Metanephros (tissue), 2 donors: ENCODE data around the gene DZANK1. TPM values are rescaled to one million over a fixed set of nuclear protein-coding genes. Genes with fewer than 3 reads are reported as not detected.

Source experiments
- small RNA-seq: library from RNA; depleted of rRNA; stranded (forward); fragments of <200 nt; gene quantifications from one replicate; pipeline ENCODE3, GENCODE V24; 2014; ENCODE audit warnings: low replicate concordance
- total RNA-seq: library from RNA; depleted of rRNA; stranded (reverse); fragments of >200 nt; gene quantifications from one replicate; pipeline ENCODE4 v1.2.3, GENCODE V29; 2014

Gene DZANK1
- 5.4 TPM for total RNA-seq

DNA sequence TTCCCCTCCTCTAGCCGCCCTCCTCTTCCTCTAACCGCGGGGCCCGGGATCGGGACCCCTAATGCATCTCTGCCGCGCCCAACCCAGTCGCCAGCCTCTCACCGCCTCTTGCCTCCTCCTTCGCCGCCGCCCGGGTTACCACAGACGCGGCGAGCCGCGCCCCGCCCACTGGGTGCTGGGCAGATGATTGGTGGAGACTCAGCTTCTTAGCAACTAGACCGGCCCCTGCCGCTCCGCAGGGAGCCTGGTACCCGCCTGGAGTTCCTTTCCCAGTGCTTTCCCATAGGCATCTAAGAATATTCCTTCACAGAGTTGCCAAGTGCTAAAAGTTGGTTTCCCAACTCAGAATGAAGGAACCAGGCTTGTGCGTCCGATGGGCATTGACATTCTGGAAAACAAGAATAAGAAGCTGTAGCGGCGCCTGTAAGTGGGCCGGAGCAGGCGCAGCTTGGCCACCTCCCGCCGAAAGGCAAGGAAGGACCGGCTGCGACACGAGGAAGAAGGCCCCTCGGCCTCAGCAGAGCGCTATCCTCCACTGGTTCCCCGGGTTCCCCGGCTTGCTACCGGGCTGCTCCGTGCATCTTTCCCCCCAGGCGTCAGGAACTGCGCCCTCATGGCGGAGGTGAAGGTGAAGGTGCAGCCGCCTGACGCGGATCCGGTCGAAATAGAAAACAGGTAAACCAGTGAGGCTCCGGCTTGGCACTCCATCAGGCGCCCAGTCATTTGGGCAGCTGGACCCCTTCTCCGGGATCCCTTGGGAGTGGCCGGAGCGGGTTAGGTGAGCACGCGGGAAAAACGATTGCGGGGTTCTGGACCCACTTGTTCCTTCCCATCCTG lies at the start of gene DZANK1, which contains the start of gene POLR3F:
Gene DZANK1, minus strand, starts transcription at position 137 of the 837 bp plus-strand sequence. CDS start 1,672 bp downstream, outside the sequence.
Gene POLR3F, plus strand, starts transcription at position 497 of the 837 bp plus-strand sequence. Its CDS starts 117 bp downstream, at position 614.

DNA sequence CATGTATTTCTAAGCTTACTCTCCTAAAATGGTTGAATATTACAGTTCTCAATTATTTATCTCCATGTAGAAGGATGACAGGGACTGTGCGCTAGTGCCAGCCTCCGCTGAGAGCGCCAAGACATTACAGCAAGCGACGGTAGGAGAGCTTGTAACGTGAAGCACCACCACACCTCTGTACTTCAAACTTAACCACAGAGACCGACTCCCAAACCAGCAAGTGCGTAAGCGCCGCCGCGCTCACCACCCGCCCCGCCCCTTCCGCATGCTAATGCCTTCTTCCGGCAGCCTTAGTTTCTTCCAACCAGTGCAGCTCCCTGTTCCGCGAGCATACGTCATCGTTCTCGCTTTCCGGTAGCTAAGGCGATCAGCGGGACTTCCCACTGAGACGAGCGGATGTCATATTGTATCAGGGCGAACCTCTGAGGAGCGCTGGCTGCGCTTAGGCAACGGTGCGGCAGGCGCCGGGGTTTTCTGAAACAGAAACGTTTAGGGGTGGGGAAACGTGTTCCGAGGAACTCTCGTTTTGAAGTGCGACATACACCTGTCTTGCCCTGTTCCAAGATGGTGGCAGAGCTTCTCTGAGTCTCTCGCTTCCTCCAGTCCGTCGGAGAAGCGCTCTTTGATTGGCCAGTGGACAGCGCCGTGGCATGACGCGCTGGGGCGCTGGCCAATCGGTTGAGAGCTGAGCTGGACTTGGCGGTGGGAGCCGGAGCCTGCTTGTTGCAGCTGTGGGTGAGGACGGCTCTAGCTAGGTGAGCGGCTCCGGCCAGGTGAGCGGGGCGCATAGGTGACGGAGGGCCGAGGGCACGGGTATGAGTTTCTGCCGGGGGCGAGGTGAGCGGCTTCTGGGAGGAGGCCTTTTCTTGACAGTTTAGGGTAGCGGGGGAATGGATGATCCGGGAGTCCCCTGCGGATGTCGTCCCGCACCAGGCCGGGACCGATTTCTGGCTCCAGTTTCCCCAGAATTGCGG lies 40.7 kb upstream of the DZANK1 start, which contains the start of gene SEC23B:
Gene SEC23B, plus strand, starts transcription at position 723 of the 974 bp plus-strand sequence. CDS start 2,896 bp downstream, outside the sequence.

DNA sequence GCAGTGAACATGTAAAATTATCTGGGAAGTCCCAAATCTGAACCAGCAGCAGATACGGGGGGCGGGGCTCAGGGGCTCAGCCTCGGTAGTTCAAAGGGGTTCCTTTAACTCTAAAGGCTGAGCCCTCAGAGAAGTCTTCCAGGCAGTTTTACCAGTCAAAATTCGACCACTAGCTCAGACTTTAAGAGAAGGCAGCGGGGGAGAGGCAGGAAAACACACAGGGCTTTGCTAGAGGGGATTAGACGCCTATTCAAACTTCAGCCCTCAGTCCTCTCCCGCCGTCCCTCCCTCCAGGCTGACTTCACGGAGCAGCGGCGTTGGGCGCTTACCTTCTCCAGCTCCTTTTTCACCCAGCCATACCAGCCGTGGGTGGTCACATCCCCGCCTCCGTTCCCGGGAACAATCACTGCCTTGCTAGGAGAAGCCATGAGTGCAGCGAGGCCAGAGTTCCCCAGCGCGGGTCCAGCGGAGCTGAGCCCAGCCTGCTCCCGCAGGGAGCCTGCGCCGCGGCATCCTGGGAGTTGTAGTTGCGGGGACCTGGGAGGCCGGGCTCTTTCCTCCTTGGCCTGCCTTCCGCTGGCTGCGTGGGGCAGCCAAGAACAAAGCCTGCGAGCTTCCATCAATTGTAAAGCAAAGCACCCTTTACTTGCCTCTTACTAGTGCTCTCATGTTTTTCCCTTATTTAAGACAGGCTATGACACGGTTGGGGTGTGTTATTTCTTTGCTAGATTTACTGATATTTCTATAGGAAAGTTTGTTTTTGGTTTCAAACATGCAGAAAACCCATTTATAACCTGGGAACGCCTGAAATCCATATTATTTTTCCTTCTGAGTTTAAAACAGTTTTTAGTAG lies 30.1 kb upstream of the DZANK1 start, which contains the start of gene RBBP9:
Gene RBBP9, minus strand, starts transcription at position 486 of the 853 bp plus-strand sequence. Its CDS starts 58 bp downstream, at position 428.

Small RNA genes within 50 kb of the gene (small RNA-seq; reads per million reads assigned to genes)
- not detected for gene MIR3192
- not detected for gene RNA5SP476

Other genes with a start within 250 kb of the DZANK1 start
- gene ZNF133, start 178.5 kb downstream of the DZANK1 start, total RNA-seq: 27.5 TPM
- gene POLR3F, start 360 bp upstream of the DZANK1 start, total RNA-seq: 22.1 TPM
- gene RBBP9, start 30.2 kb upstream of the DZANK1 start, total RNA-seq: 21.1 TPM
- 58.0 TPM for gene SEC23B, start 40.9 kb upstream of the DZANK1 start, total RNA-seq
- gene SMIM26, start 100.4 kb upstream of the DZANK1 start, total RNA-seq: 155 TPM
- gene DTD1, start 121.0 kb upstream of the DZANK1 start, total RNA-seq: 29.0 TPM